Astrocyte (in vitro differentiated cells and primary cell): ENCODE results near the gene TH. TPM values are rescaled to one million over a fixed set of nuclear protein-coding genes. Genes with fewer than 3 reads are reported as not detected.

Experiments used
- DNase-seq: peaks from one replicate; pipeline ENCODE4 v3.0.0-alpha.2; 2010; ENCODE audit warnings: low read depth
- FAIRE-seq: peaks from 2 replicates; lab custom pipeline; 2011; peaks lifted over from hg19 to GRCh38; lab: Jason Lieb, UNC
- H2AFZ ChIP-seq: 2 replicates; pipeline ENCODE4 v1.6.0; 2012; ENCODE audit warnings: low read depth, low read length, inconsistent platforms
- H3K27ac ChIP-seq: 2 replicates; pipeline ENCODE4 v1.5.1; 2011; ENCODE audit warnings: low read depth, low read length, inconsistent platforms
- H3K27me3 ChIP-seq: 2 replicates; pipeline ENCODE4 v1.6.0; 2011; ENCODE audit warnings: low read length, inconsistent platforms; ENCODE audit not compliant: insufficient read depth
- H3K36me3 ChIP-seq: 2 replicates; pipeline ENCODE4 v1.5.1; 2011; ENCODE audit warnings: low read length, inconsistent platforms; ENCODE audit not compliant: insufficient read depth
- H3K4me1 ChIP-seq: 2 replicates; pipeline ENCODE4 v1.5.1; 2011; ENCODE audit warnings: low read length, inconsistent platforms; ENCODE audit not compliant: insufficient read depth
- H3K4me2 ChIP-seq: 2 replicates; pipeline ENCODE4 v1.6.0; 2012; ENCODE audit warnings: low read length, inconsistent platforms
- H3K4me3 ChIP-seq: 2 replicates; pipeline ENCODE4 v1.5.1; 2011; ENCODE audit warnings: low read depth, mild to moderate bottlenecking, low read length, inconsistent platforms; ENCODE audit not compliant: insufficient read depth
- H3K79me2 ChIP-seq: 2 replicates; pipeline ENCODE4 v1.6.0; 2012; ENCODE audit warnings: mild to moderate bottlenecking, low read length, inconsistent platforms; ENCODE audit not compliant: insufficient read depth
- H3K9ac ChIP-seq: 2 replicates; pipeline ENCODE4 v1.6.0; 2012; ENCODE audit warnings: mild to moderate bottlenecking, low read length, inconsistent platforms
- H3K9me3 ChIP-seq: 2 replicates; pipeline ENCODE4 v1.5.1; 2012; ENCODE audit warnings: low read depth, mild to moderate bottlenecking, low read length, inconsistent platforms; ENCODE audit not compliant: insufficient read depth
- H4K20me1 ChIP-seq: 2 replicates; pipeline ENCODE4 v1.6.0; 2012; ENCODE audit warnings: low read length, inconsistent platforms; ENCODE audit not compliant: insufficient read depth
- H3K27ac Mint-ChIP-seq: one replicate; pipeline ENCODE4 v1.8.0; 2021; ENCODE audit warnings: mild to moderate bottlenecking, mixed read lengths; ENCODE audit not compliant: unreplicated experiment
- H3K27me3 Mint-ChIP-seq: one replicate; pipeline ENCODE4 v1.8.0; 2021; ENCODE audit warnings: low read depth, mixed read lengths; ENCODE audit not compliant: unreplicated experiment
- H3K36me3 Mint-ChIP-seq: one replicate; pipeline ENCODE4 v1.8.0; 2021; ENCODE audit warnings: low read depth, mixed read lengths; ENCODE audit not compliant: unreplicated experiment
- H3K4me1 Mint-ChIP-seq: one replicate; pipeline ENCODE4 v1.8.0; 2021; ENCODE audit warnings: low read depth, mixed read lengths; ENCODE audit not compliant: unreplicated experiment
- H3K4me3 Mint-ChIP-seq: one replicate; pipeline ENCODE4 v1.8.0; 2021; ENCODE audit warnings: mild to moderate bottlenecking, moderate library complexity, mixed read lengths; ENCODE audit not compliant: unreplicated experiment
- H3K9me3 Mint-ChIP-seq: one replicate; pipeline ENCODE4 v1.8.0; 2021; ENCODE audit warnings: mild to moderate bottlenecking, mixed read lengths; ENCODE audit not compliant: unreplicated experiment
- EZH2 ChIP-seq: IDR thresholded peaks from 2 replicates; pipeline ENCODE4 v1.6.1; 2012; ENCODE audit warnings: mild to moderate bottlenecking, low read length, inconsistent platforms; ENCODE audit not compliant: insufficient read depth
- microRNA-seq: library from miRNA; unstranded; fragments of <30 nt; microRNA quantifications from one replicate; pipeline ENCODE4 v1.2.0, GENCODE V29; 2020
- total RNA-seq: library from RNA; stranded (reverse); gene quantifications from 2 replicates; pipeline ENCODE4 v1.2.1, GENCODE V29; 2021

TH gene
- total RNA-seq, 1 donor from 2014 or later, result not detected

DNA sequence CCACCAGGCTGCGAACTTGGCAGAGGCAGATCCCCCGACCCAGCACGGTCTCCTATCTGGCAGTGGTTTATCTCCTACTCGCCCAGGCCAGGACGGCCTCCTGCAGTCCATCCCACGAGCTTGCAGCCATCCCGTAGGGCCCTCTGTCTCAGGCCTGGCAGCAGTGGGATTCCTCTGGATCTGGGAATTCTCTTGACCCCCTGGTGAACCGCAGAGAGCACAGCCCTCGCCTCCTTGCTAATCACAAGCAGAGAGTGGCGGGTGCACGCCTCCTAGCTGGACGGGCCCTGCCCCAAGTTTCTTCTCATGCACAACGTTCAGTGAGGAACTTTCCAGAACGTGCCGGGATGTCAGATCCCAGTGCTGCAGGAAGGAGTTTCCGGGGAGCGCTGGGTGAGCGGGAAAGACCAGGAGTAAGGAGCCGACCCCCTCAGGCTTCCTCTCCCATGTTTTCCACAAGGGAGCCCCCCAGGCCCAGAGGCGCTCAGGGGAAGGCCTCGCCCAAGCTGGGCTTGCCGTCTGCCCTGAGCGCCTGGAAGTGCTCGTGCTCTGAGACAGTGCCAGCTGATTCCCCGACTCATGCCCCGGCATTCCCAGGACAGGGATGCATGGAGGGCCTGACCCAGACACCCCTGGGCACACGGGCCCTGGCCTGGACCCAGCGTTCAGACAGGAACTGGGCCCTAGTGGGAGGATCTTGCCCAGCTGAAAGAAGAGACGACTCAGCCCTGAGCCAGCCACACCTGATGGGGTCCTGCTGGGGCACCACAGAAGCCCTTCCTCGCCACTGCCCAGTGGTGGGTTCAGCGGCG lies 57.0 kb downstream of the TH start:
- H3K36me3 ChIP-seq, result no peaks in the 10 kb centered on the region
- DNase-seq, result no peak
- no peak for FAIRE-seq
- H3K4me2 ChIP-seq, result no peak overlapping the region
- H3K9ac ChIP-seq, result no peak overlapping the region
- H3K79me2 ChIP-seq, result no peaks in the 10 kb centered on the region
- no peak overlapping the region for H3K4me3 Mint-ChIP-seq
- TF ChIP-seq EZH2, result no peak
- no peak overlapping the region for H3K4me3 ChIP-seq
- peaks cover 21% of the 10 kb centered on the region for H3K9me3 Mint-ChIP-seq
- H3K4me1 ChIP-seq, result no peaks in the 10 kb centered on the region
- no peak overlapping the region for H3K27ac Mint-ChIP-seq
- H3K27me3 Mint-ChIP-seq, result peaks cover 41% of the 10 kb centered on the region
- no peak overlapping the region for H3K27ac ChIP-seq
- H4K20me1 ChIP-seq, result no peaks in the 10 kb centered on the region
- peaks cover 13% of the 10 kb centered on the region for H3K9me3 ChIP-seq
- peaks cover 6% of the 10 kb centered on the region for H3K27me3 ChIP-seq
- no peaks in the 10 kb centered on the region for H3K4me1 Mint-ChIP-seq
- peaks cover 8% of the 10 kb centered on the region for H3K36me3 Mint-ChIP-seq
- H2AFZ ChIP-seq, result no peak overlapping the region

Small RNA genes within 50 kb of the gene (microRNA-seq; reads per million reads assigned to microRNA genes)
- gene MIR4686 (not detected), gene MIR483 (2,026 reads per million, percentile 87 among the genes with 10 or more reads in this experiment)

Other genes starting within 250 kb of the TH start
- 22.2 and 26.9 TPM in 2 replicates for gene MRPL23, start 224.5 kb downstream of the TH start, total RNA-seq
- gene H19, start 174.0 kb downstream of the TH start, total RNA-seq, result 0.52 and 0.70 TPM in 2 replicates
- 188 and 209 TPM in 2 replicates for gene IGF2, start 32.4 kb downstream of the TH start, total RNA-seq
- not detected in 2 replicates for gene INS, start 10.6 kb downstream of the TH start, total RNA-seq
- not detected in 2 replicates for gene ASCL2, start 98.8 kb upstream of the TH start, total RNA-seq
- gene C11orf21, start 130.1 kb upstream of the TH start, total RNA-seq, result not detected in 2 replicates
- gene TSPAN32, start 130.2 kb upstream of the TH start, total RNA-seq, result not detected in 2 replicates
- 625 and 648 TPM in 2 replicates for gene CD81, start 205.5 kb upstream of the TH start, total RNA-seq
- 60.9 and 70.0 TPM in 2 replicates for gene TSSC4, start 228.9 kb upstream of the TH start, total RNA-seq